Measurements from ENCODE around the gene EMP1.

- TF ChIP-seq CTCF (conservative IDR thresholded peaks at IDR 0.05; ENCODE audit: low read depth in 2 of 2) (no peak), ETS1 (IDR thresholded peaks at IDR 0.05) (no peak), POLR2AphosphoS5 (IDR thresholded peaks at IDR 0.05; ENCODE audit: low read depth) (no peak), EZH2 (IDR thresholded peaks at IDR 0.05; ENCODE audit: low read depth, unreplicated experiment) (no peak), REST (IDR thresholded peaks at IDR 0.05; ENCODE audit: unreplicated experiment) (no peak), ZNF114 (CRISPR knock-in tag; IDR thresholded peaks at IDR 0.05) (no peak), STAT1 (IDR thresholded peaks at IDR 0.05; ENCODE audit: unreplicated experiment) (no peak), CREB1 (CRISPR knock-in tag; IDR thresholded peaks at IDR 0.05; ENCODE audit: low read depth) (no peak), EZH2phosphoT487 (IDR thresholded peaks at IDR 0.05; ENCODE audit: unreplicated experiment) (no peak), JUNB (IDR thresholded peaks at IDR 0.05; ENCODE audit: unreplicated experiment) (no peak)
Observed at GRCh38 chr12:13205809-13206559, 9.5 kb downstream of the EMP1 start.

Measured in GM23338 (cell line).